HEK293 (cell line): ENCODE measurements around the gene GNG7.
A peak's percentile ranks its signal among the peaks of the same experiment; 100 is the strongest.

Experiments used
- GLIS2 ChIP-seq: fragments of 450-650 bp; formaldehyde crosslinking; IDR thresholded peaks from 2 replicates; pipeline ENCODE4 v1.5.1; 2016; ENCODE audit warnings: missing biosample characterization, missing genetic modification characterization
- HOXC10 ChIP-seq: sonication (generic); formaldehyde crosslinking; IDR thresholded peaks from 2 replicates; pipeline ENCODE4 v1.8.1; 2023; ENCODE audit warnings: mild to moderate bottlenecking, missing genetic modification reagents
- HOXD13 ChIP-seq: sonication (generic); formaldehyde crosslinking; IDR thresholded peaks from 2 replicates; pipeline ENCODE4 v1.8.0; 2022; ENCODE audit warnings: missing genetic modification reagents, borderline replicate concordance
- MEIS1 ChIP-seq: sonication (generic); formaldehyde crosslinking; IDR thresholded peaks from 2 replicates; pipeline ENCODE4 v1.8.1; 2022; ENCODE audit warnings: missing genetic modification reagents, mild to moderate bottlenecking, borderline replicate concordance
- SP3 ChIP-seq: fragments of 450-650 bp; formaldehyde crosslinking; IDR thresholded peaks from 2 replicates; pipeline ENCODE4 v1.5.1; 2016; ENCODE audit warnings: missing biosample characterization, missing genetic modification characterization
- ZNF10 ChIP-seq: fragments of 450-650 bp; formaldehyde crosslinking; IDR thresholded peaks from 2 replicates; pipeline ENCODE4 v1.5.1; 2017; ENCODE audit warnings: missing biosample characterization, missing genetic modification characterization
- ZNF175 ChIP-seq: fragments of 450-650 bp; formaldehyde crosslinking; IDR thresholded peaks from 2 replicates; pipeline ENCODE4 v1.5.1; 2016; ENCODE audit warnings: missing biosample characterization, missing genetic modification characterization
- ZNF211 ChIP-seq: fragments of 450-650 bp; formaldehyde crosslinking; IDR thresholded peaks from 2 replicates; pipeline ENCODE4 v1.5.1; 2016; ENCODE audit warnings: low read depth, missing biosample characterization, missing genetic modification characterization
- ZNF302 ChIP-seq: fragments of 450-650 bp; formaldehyde crosslinking; IDR thresholded peaks from 2 replicates; pipeline ENCODE4 v1.5.1; 2016; ENCODE audit warnings: missing biosample characterization, missing genetic modification characterization, low read depth
- ZNF341 ChIP-seq: fragments of 450-650 bp; formaldehyde crosslinking; IDR thresholded peaks from 2 replicates; pipeline ENCODE4; 2016; ENCODE audit warnings: low read depth, missing biosample characterization, missing genetic modification characterization
- ZNF391 ChIP-seq: fragments of 450-650 bp; formaldehyde crosslinking; IDR thresholded peaks from 2 replicates; pipeline ENCODE4 v1.5.1; 2016; ENCODE audit warnings: low read depth, missing biosample characterization, missing genetic modification characterization, borderline replicate concordance
- ZNF501 ChIP-seq: fragments of 450-650 bp; formaldehyde crosslinking; IDR thresholded peaks from 2 replicates; pipeline ENCODE4 v1.5.1; 2016; ENCODE audit warnings: missing biosample characterization, missing genetic modification characterization
- ZNF529 ChIP-seq: fragments of 450-650 bp; formaldehyde crosslinking; IDR thresholded peaks from 2 replicates; pipeline ENCODE4 v1.5.1; 2017; ENCODE audit warnings: missing genetic modification characterization, missing biosample characterization; ENCODE audit not compliant: insufficient replicate concordance
- ZNF654 ChIP-seq: fragments of 450-650 bp; formaldehyde crosslinking; IDR thresholded peaks from 2 replicates; pipeline ENCODE4 v1.5.1; 2016; ENCODE audit warnings: low read depth, missing biosample characterization, missing genetic modification characterization
- ZNF843 ChIP-seq: fragments of 450-650 bp; formaldehyde crosslinking; IDR thresholded peaks from 2 replicates; pipeline ENCODE4 v1.5.1; 2016; ENCODE audit warnings: missing biosample characterization, missing genetic modification characterization
- ZXDB ChIP-seq: fragments of 450-650 bp; formaldehyde crosslinking; IDR thresholded peaks from 2 replicates; pipeline ENCODE4 v1.5.1; 2016; ENCODE audit warnings: missing biosample characterization, missing genetic modification characterization
- TF ChIP-seq, protein P1 (sequence below): fragments of 450-650 bp; formaldehyde crosslinking; optimal IDR thresholded peaks from 2 replicates; pipeline ENCODE3; 2016; ENCODE audit warnings: missing biosample characterization, mild to moderate bottlenecking, missing genetic modification characterization
- TF ChIP-seq, protein P2 (sequence below): fragments of 450-650 bp; formaldehyde crosslinking; IDR thresholded peaks from 2 replicates; pipeline ENCODE4 v1.5.1; 2016; ENCODE audit warnings: missing biosample characterization, missing genetic modification characterization
- TF ChIP-seq, protein P3 (sequence below): fragments of 450-650 bp; formaldehyde crosslinking; IDR thresholded peaks from 2 replicates; pipeline ENCODE4 v1.5.1; 2016; ENCODE audit warnings: missing biosample characterization, missing genetic modification characterization
- TF ChIP-seq, protein P4 (sequence below): fragments of 450-650 bp; formaldehyde crosslinking; IDR thresholded peaks from 2 replicates; pipeline ENCODE4 v1.5.1; 2016; ENCODE audit warnings: missing biosample characterization, missing genetic modification characterization
- TF ChIP-seq, protein P5 (sequence below): fragments of 450-650 bp; formaldehyde crosslinking; IDR thresholded peaks from 2 replicates; pipeline ENCODE4 v1.5.1; 2016; ENCODE audit warnings: missing biosample characterization, missing genetic modification characterization
- TF ChIP-seq, protein P6 (sequence below): fragments of 450-650 bp; formaldehyde crosslinking; IDR thresholded peaks from 2 replicates; pipeline ENCODE4 v1.5.1; 2016; ENCODE audit warnings: missing biosample characterization, missing genetic modification characterization
- TF ChIP-seq, protein P7 (sequence below): fragments of 450-650 bp; formaldehyde crosslinking; IDR thresholded peaks from 2 replicates; pipeline ENCODE4 v1.5.1; 2016; ENCODE audit warnings: missing biosample characterization, missing genetic modification characterization

GNG7 gene

DNA sequence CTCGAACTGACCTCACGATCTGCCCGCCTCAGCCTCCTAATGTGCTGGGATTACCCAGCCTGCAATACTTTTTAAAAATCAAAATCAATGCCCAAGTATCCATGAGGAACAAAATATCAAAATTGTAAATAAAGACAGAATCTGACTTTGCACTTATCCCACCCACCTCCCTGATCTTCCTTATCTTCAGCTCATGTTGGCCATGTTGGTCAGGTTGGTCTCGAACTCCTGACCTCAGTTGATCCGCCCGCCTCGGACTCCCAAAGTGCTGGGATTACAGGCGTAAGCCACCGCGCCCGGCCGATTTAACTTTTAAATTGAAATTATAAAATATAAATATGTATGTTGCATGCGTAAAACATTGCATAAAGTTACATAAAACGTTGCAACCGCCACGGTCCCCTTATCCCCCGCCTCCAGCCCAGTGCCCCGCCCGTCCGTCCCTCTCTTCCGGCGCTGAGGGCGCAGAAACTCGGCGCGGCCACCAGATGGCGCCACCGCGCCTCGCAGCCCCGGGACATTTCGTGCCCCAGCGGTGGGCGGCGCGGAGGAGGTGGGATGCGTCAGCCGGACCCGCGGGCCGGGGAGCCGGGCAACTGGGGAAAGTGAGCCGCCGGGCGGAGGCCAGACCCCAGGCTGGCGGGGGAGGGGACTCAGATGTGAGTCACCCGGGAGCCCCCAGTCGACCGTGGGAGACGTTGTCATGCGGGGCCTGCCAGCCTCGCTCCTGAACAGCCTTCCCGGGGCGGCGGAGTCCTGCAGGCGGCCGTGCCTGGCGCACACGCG is 228.1 kb downstream of the GNG7 start (continued):
- TF ChIP-seq, protein P1, sequence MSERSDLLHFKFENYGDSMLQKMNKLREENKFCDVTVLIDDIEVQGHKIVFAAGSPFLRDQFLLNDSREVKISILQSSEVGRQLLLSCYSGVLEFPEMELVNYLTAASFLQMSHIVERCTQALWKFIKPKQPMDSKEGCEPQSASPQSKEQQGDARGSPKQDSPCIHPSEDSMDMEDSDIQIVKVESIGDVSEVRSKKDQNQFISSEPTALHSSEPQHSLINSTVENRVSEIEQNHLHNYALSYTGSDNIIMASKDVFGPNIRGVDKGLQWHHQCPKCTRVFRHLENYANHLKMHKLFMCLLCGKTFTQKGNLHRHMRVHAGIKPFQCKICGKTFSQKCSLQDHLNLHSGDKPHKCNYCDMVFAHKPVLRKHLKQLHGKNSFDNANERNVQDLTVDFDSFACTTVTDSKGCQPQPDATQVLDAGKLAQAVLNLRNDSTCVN, result peak; percentile 62
- TF ChIP-seq ZNF211 (tag by site-specific recombination) (no peak), ZNF654 (tag by site-specific recombination) (peak; percentile 78), HOXD13 (CRISPR knock-in tag) (0 out of 2 replicates have a peak, but pooled peaks have one; percentile 18), ZNF529 (tag by site-specific recombination) (no peak), ZNF391 (tag by site-specific recombination) (peak; percentile 26; the same call in 1 of the 2 replicates), ZNF341 (tag by site-specific recombination) (peak; percentile 83), SP3 (peak; percentile 67), MEIS1 (CRISPR knock-in tag) (no peak), ZNF843 (tag by site-specific recombination) (peak; percentile 38; the same call in 1 of the 2 replicates), ZNF10 (tag by site-specific recombination) (peak; percentile 53; the same call in 1 of the 2 replicates), ZNF302 (tag by site-specific recombination) (no peak), ZNF175 (tag by site-specific recombination) (no peak), GLIS2 (tag by site-specific recombination) (peak; percentile 83), ZXDB (tag by site-specific recombination) (0 out of 2 replicates have a peak, but pooled peaks have one; percentile 21), ZNF501 (tag by site-specific recombination) (peak; percentile 73; the same call in 1 of the 2 replicates), HOXC10 (CRISPR knock-in tag) (no peak)
- TF ChIP-seq, protein P2, sequence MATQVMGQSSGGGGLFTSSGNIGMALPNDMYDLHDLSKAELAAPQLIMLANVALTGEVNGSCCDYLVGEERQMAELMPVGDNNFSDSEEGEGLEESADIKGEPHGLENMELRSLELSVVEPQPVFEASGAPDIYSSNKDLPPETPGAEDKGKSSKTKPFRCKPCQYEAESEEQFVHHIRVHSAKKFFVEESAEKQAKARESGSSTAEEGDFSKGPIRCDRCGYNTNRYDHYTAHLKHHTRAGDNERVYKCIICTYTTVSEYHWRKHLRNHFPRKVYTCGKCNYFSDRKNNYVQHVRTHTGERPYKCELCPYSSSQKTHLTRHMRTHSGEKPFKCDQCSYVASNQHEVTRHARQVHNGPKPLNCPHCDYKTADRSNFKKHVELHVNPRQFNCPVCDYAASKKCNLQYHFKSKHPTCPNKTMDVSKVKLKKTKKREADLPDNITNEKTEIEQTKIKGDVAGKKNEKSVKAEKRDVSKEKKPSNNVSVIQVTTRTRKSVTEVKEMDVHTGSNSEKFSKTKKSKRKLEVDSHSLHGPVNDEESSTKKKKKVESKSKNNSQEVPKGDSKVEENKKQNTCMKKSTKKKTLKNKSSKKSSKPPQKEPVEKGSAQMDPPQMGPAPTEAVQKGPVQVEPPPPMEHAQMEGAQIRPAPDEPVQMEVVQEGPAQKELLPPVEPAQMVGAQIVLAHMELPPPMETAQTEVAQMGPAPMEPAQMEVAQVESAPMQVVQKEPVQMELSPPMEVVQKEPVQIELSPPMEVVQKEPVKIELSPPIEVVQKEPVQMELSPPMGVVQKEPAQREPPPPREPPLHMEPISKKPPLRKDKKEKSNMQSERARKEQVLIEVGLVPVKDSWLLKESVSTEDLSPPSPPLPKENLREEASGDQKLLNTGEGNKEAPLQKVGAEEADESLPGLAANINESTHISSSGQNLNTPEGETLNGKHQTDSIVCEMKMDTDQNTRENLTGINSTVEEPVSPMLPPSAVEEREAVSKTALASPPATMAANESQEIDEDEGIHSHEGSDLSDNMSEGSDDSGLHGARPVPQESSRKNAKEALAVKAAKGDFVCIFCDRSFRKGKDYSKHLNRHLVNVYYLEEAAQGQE (tag by site-specific recombination), result peak; percentile 34; the same call in 1 of the 2 replicates
- TF ChIP-seq, protein P3, sequence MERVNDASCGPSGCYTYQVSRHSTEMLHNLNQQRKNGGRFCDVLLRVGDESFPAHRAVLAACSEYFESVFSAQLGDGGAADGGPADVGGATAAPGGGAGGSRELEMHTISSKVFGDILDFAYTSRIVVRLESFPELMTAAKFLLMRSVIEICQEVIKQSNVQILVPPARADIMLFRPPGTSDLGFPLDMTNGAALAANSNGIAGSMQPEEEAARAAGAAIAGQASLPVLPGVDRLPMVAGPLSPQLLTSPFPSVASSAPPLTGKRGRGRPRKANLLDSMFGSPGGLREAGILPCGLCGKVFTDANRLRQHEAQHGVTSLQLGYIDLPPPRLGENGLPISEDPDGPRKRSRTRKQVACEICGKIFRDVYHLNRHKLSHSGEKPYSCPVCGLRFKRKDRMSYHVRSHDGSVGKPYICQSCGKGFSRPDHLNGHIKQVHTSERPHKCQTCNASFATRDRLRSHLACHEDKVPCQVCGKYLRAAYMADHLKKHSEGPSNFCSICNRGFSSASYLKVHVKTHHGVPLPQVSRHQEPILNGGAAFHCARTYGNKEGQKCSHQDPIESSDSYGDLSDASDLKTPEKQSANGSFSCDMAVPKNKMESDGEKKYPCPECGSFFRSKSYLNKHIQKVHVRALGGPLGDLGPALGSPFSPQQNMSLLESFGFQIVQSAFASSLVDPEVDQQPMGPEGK, result peak; percentile 98
- TF ChIP-seq, protein P4, sequence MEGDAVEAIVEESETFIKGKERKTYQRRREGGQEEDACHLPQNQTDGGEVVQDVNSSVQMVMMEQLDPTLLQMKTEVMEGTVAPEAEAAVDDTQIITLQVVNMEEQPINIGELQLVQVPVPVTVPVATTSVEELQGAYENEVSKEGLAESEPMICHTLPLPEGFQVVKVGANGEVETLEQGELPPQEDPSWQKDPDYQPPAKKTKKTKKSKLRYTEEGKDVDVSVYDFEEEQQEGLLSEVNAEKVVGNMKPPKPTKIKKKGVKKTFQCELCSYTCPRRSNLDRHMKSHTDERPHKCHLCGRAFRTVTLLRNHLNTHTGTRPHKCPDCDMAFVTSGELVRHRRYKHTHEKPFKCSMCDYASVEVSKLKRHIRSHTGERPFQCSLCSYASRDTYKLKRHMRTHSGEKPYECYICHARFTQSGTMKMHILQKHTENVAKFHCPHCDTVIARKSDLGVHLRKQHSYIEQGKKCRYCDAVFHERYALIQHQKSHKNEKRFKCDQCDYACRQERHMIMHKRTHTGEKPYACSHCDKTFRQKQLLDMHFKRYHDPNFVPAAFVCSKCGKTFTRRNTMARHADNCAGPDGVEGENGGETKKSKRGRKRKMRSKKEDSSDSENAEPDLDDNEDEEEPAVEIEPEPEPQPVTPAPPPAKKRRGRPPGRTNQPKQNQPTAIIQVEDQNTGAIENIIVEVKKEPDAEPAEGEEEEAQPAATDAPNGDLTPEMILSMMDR (tag by site-specific recombination), result peak; percentile 98
- TF ChIP-seq, protein P5, sequence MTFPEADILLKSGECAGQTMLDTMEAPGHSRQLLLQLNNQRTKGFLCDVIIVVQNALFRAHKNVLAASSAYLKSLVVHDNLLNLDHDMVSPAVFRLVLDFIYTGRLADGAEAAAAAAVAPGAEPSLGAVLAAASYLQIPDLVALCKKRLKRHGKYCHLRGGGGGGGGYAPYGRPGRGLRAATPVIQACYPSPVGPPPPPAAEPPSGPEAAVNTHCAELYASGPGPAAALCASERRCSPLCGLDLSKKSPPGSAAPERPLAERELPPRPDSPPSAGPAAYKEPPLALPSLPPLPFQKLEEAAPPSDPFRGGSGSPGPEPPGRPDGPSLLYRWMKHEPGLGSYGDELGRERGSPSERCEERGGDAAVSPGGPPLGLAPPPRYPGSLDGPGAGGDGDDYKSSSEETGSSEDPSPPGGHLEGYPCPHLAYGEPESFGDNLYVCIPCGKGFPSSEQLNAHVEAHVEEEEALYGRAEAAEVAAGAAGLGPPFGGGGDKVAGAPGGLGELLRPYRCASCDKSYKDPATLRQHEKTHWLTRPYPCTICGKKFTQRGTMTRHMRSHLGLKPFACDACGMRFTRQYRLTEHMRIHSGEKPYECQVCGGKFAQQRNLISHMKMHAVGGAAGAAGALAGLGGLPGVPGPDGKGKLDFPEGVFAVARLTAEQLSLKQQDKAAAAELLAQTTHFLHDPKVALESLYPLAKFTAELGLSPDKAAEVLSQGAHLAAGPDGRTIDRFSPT (tag by site-specific recombination), result peak; percentile 99
- TF ChIP-seq, protein P6, sequence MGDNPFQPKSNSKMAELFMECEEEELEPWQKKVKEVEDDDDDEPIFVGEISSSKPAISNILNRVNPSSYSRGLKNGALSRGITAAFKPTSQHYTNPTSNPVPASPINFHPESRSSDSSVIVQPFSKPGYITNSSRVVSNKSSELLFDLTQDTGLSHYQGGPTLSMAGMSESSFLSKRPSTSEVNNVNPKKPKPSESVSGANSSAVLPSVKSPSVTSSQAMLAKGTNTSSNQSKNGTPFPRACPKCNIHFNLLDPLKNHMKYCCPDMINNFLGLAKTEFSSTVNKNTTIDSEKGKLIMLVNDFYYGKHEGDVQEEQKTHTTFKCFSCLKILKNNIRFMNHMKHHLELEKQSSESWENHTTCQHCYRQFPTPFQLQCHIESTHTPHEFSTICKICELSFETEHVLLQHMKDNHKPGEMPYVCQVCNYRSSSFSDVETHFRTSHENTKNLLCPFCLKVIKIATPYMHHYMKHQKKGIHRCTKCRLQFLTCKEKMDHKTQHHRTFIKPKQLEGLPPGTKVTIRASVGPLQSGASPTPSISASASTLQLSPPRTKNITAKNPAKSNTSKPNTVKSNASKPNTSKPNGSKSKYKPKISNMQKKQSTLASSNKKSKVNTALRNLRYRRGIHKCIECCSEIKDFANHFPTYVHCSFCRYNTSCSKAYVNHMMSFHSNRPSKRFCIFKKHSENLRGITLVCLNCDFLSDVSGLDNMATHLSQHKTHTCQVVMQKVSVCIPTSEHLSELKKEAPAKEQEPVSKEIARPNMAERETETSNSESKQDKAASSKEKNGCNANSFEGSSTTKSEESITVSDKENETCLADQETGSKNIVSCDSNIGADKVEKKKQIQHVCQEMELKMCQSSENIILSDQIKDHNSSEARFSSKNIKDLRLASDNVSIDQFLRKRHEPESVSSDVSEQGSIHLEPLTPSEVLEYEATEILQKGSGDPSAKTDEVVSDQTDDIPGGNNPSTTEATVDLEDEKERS (tag by site-specific recombination), result no peak
- TF ChIP-seq, protein P7, sequence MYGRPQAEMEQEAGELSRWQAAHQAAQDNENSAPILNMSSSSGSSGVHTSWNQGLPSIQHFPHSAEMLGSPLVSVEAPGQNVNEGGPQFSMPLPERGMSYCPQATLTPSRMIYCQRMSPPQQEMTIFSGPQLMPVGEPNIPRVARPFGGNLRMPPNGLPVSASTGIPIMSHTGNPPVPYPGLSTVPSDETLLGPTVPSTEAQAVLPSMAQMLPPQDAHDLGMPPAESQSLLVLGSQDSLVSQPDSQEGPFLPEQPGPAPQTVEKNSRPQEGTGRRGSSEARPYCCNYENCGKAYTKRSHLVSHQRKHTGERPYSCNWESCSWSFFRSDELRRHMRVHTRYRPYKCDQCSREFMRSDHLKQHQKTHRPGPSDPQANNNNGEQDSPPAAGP, result peak; percentile 56
